Measurements from ENCODE around the gene USP15. TPM values are rescaled to one million over a fixed set of nuclear protein-coding genes. Genes with fewer than 3 reads are reported as not detected.

USP15 gene
- polyA plus RNA-seq, 1 donor (not counting 4 experiments of a cell fraction or from before 2014, with no cell fraction given) = 66.5 TPM

GRCh38 chr12:62239571-62239970 is 20.6 kb upstream of the USP15 start:
- Histone ChIP-seq H3K9me1 (ENCODE audit: control insufficient read depth, extremely low read depth, insufficient read depth, low read length) (no peaks in the 10 kb centered on the region), H3K9ac (ENCODE audit: control insufficient read depth, extremely low read depth, insufficient read depth, low read length) (no peak overlapping the region), H4K20me1 (ENCODE audit: control insufficient read depth, extremely low read depth, insufficient read depth, low read length) (no peaks in the 10 kb centered on the region), H3K36me3 (ENCODE audit: control insufficient read depth in 2 of 2, extremely low read depth in 1 of 2, insufficient read depth in 2 of 2, low read length in 2 of 2) (no peaks in the 10 kb centered on the region), H2AFZ (ENCODE audit: control insufficient read depth, low read length) (no peak overlapping the region), H3K79me2 (ENCODE audit: control insufficient read depth, insufficient read depth, low read length) (no peaks in the 10 kb centered on the region), H3K27me3 (ENCODE audit: control insufficient read depth, extremely low read depth, insufficient read depth, low read length) (no peaks in the 10 kb centered on the region), H3K27ac (ENCODE audit: control insufficient read depth, insufficient read depth, low read length) (no peak overlapping the region), H3K9me3 (ENCODE audit: control insufficient read depth, low read depth, low read length) (no peaks in the 10 kb centered on the region), H3K4me2 (ENCODE audit: control insufficient read depth, extremely low read depth, insufficient read depth, low read depth, low read length) (no peak overlapping the region), H3K4me3 (ENCODE audit: control insufficient read depth in 2 of 3, extremely low read depth in 1 of 3, insufficient read depth in 2 of 3, low read depth in 1 of 3, low read length in 3 of 3) (no peak overlapping the region), H3K4me1 (ENCODE audit: control insufficient read depth, extremely low read depth, insufficient read depth, low read length) (no peaks in the 10 kb centered on the region)
- dilution Hi-C loops (cut with MboI; ENCODE audit: extremely low pct_ligation_motif_present, low sequenced_read_pairs) = no loop called here
- no peak for FAIRE-seq
- DNase-seq (ENCODE audit: low read depth, low spot score) = no peak
- TF ChIP-seq EZH2 (IDR thresholded peaks at IDR 0.05; ENCODE audit: low read length) = no peak
- no peak for TF ChIP-seq CTCF (optimal IDR thresholded peaks at IDR 0.05 in 1 of 3, IDR thresholded peaks at IDR 0.05 in 1 of 3, conservative IDR thresholded peaks at IDR 0.05 in 1 of 3; ENCODE audit: extremely low read depth in 1 of 3, insufficient read depth in 2 of 3, low read length in 3 of 3)

GRCh38 chr12:62247281-62248045 is 12.7 kb upstream of the USP15 start:
- no peak overlapping the region for H3K4me3 ChIP-seq (ENCODE audit: control insufficient read depth in 2 of 3, extremely low read depth in 1 of 3, insufficient read depth in 2 of 3, low read depth in 1 of 3, low read length in 3 of 3)
- H3K36me3 ChIP-seq (ENCODE audit: control insufficient read depth in 2 of 2, extremely low read depth in 1 of 2, insufficient read depth in 2 of 2, low read length in 2 of 2) = no peaks in the 10 kb centered on the region
- no peaks in the 10 kb centered on the region for H3K9me1 ChIP-seq (ENCODE audit: control insufficient read depth, extremely low read depth, insufficient read depth, low read length)
- no peak for FAIRE-seq
- TF ChIP-seq EZH2 (IDR thresholded peaks at IDR 0.05; ENCODE audit: low read length) (no peak), CTCF (optimal IDR thresholded peaks at IDR 0.05 in 1 of 3, IDR thresholded peaks at IDR 0.05 in 1 of 3, conservative IDR thresholded peaks at IDR 0.05 in 1 of 3; ENCODE audit: extremely low read depth in 1 of 3, insufficient read depth in 2 of 3, low read length in 3 of 3) (no peak)
- no peak for DNase-seq (ENCODE audit: low read depth, low spot score)
- H3K27me3 ChIP-seq (ENCODE audit: control insufficient read depth, extremely low read depth, insufficient read depth, low read length) = no peaks in the 10 kb centered on the region
- dilution Hi-C loops (cut with MboI; ENCODE audit: extremely low pct_ligation_motif_present, low sequenced_read_pairs) = no loop called here
- H3K4me1 ChIP-seq (ENCODE audit: control insufficient read depth, extremely low read depth, insufficient read depth, low read length) = peaks cover 29% of the 10 kb centered on the region
- H3K79me2 ChIP-seq (ENCODE audit: control insufficient read depth, insufficient read depth, low read length) = no peaks in the 10 kb centered on the region
- H4K20me1 ChIP-seq (ENCODE audit: control insufficient read depth, extremely low read depth, insufficient read depth, low read length) = no peaks in the 10 kb centered on the region
- H2AFZ ChIP-seq (ENCODE audit: control insufficient read depth, low read length) = no peak overlapping the region
- no peak overlapping the region for H3K4me2 ChIP-seq (ENCODE audit: control insufficient read depth, extremely low read depth, insufficient read depth, low read depth, low read length)
- H3K27ac ChIP-seq (ENCODE audit: control insufficient read depth, insufficient read depth, low read length) = no peak overlapping the region
- no peak overlapping the region for H3K9ac ChIP-seq (ENCODE audit: control insufficient read depth, extremely low read depth, insufficient read depth, low read length)
- H3K9me3 ChIP-seq (ENCODE audit: control insufficient read depth, low read depth, low read length) = no peaks in the 10 kb centered on the region
